Memory B cell (primary cell): ENCODE data around the gene DAP.

ENCODE experiments used
- ATAC-seq: fragments of 150-1000 bp; cut with Tn5 transposase; 2 replicates; pipeline ENCODE4 v1.10.0; 2021; ENCODE audit warnings: low read depth, mild to moderate bottlenecking, moderate library complexity
- DNase-seq, 2 donors: peaks; one replicate each; pipeline ENCODE4 v3.0.0; 2022; ENCODE audit warnings: low spot score in 2 of 2
- H3K27ac Mint-ChIP-seq: one replicate; pipeline ENCODE4 v1.8.0; 2022; ENCODE audit warnings: mild to moderate bottlenecking, moderate library complexity, mixed read lengths
- H3K27me3 Mint-ChIP-seq: one replicate; pipeline ENCODE4 v1.8.0; 2022; ENCODE audit warnings: mixed read lengths
- H3K36me3 Mint-ChIP-seq: one replicate; pipeline ENCODE4 v1.8.0; 2022; ENCODE audit warnings: mild to moderate bottlenecking, mixed read lengths
- H3K4me1 Mint-ChIP-seq: one replicate; pipeline ENCODE4 v1.8.0; 2022; ENCODE audit warnings: mixed read lengths
- H3K4me3 Mint-ChIP-seq: one replicate; pipeline ENCODE4 v1.8.0; 2022; ENCODE audit warnings: mild to moderate bottlenecking, moderate library complexity, mixed read lengths
- H3K9me3 Mint-ChIP-seq: one replicate; pipeline ENCODE4 v1.8.0; 2022; ENCODE audit warnings: mixed read lengths

DAP gene

DNA sequence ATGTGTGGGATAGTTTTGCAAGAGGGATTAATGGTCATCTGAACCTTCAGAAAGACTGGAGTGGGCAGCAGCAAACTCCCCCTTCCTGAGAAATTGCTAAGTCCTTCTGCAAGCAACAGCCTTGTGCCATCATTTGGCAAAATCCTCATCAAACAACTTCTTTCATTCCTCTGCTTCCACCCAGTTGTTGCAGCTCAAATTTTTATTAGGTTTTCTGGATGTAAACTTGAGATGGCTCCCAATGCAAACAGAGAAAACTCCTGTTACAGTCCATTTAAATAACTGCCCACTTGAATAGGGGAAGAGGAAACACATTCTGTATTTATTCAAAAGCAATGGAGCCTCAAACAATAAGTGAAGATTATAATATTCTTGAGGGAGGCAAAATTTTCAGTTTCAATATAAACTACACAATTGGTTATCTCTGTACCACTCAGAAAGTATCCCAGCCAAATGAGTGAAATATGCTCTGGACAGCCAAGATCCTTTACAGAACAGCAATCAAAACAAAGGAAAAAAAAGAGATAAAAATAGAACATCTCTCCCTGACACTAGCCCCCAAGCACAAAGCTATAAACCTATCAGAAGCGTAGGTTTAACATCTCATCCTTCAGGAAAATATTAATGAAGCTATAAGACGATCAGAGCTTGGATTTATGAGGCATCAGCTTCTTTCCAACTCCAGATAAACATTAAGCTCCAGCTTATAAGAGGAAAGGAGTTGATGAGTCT is 17.3 kb upstream of the DAP start:
- H3K4me3 Mint-ChIP-seq, result no peak overlapping the region
- no peak for DNase-seq

DNA sequence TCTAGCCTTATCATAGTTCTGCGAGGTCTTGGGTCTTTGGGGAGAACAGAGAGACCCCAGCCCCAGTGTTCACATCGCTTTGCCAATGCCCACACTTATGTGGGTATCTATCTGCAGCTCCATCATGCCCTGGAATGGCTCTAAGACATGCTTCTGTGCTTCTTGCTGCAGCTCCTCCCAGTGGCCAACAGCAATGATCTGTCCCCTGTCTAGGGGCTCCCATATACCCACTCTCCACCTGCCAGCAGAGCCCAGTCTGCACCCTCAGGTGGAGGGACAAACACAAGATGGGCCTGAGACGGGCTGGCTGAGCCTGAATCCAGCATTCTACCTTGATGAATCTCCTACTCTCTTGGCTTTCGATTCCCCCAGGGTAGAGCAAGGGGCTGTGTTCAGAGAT is 14.6 kb upstream of the DAP start:
- Mint-ChIP-seq H3K36me3 (no peaks in the 10 kb centered on the region), H3K27me3 (peaks cover 7% of the 10 kb centered on the region), H3K9me3 (no peaks in the 10 kb centered on the region), H3K4me1 (peaks cover 2% of the 10 kb centered on the region), H3K4me3 (no peak overlapping the region), H3K27ac (no peak overlapping the region)
- DNase-seq, result no peak
- no peak for ATAC-seq

More for the DNA sequence above, 17.3 kb upstream of the DAP start:
- Mint-ChIP-seq H3K36me3 (no peaks in the 10 kb centered on the region), H3K9me3 (no peaks in the 10 kb centered on the region), H3K27ac (no peak overlapping the region), H3K4me1 (no peaks in the 10 kb centered on the region), H3K27me3 (no peaks in the 10 kb centered on the region)
- no peak for ATAC-seq

DNA sequence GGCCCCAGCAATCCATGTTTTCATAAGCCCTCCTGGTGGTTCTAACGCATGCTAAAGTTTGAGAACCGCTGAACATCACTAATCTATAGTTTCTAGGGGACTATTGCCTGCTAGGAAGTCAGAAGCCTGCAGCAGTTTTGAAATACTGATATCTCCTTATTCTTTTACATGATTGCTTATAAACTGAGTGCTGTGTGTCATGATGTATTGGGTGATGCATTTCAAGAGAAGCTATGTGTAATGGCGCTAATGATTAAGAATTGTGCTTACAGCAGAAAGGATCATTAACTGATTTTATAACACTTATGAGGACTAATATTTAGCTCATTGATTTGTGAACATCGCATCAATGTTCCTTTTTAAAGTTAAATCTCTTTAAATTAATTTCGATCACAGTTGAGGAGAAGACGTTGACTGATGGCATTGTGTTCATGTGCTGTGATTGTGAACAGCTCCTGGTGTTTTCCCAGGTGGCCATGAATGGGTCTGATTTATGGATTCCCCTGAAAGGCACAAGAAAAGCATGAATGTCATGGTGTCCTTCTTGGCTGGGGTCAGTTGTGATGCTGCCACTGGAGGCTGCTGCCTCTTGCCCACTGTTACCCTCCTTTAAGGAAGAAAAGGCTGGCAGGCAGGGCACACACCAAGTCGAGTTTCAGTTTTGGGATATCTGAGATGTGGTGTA is 12.0 kb upstream of the DAP start:
- H3K27me3 Mint-ChIP-seq, result peaks cover 9% of the 10 kb centered on the region
- ATAC-seq, result no peak

DNA sequence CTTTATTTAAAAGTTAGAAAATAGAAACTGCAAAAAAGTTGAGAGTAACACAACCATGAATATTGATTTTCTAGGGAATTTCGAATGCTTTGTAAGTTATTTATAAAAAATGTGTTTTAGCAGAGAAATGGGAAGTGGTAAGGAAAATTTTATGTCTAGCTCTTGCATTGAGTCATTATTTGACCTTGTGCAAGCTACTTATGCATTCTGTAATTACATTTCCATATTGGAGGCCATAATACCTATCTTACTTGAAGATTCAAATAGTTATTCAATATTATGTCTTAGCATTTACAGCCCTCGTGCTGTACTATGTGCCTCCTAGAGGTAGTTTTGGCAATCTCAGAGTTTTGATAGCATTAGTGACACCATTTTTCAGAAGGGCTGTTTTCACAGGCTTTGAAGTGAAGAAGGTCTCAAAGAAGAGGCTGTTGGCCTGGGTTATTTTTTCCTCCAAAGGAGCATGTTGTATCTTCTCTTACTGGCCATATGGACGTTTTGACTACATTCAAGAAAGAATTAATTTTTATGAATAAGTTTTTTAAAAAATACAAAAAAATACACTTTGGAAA is 7.4 kb upstream of the DAP start:
- H3K27me3 Mint-ChIP-seq, result peaks cover 9% of the 10 kb centered on the region
- H3K4me1 Mint-ChIP-seq, result peaks cover 2% of the 10 kb centered on the region
- H3K36me3 Mint-ChIP-seq, result no peaks in the 10 kb centered on the region
- H3K4me3 Mint-ChIP-seq, result no peak overlapping the region
- no peak for DNase-seq
- no peak for ATAC-seq
- H3K27ac Mint-ChIP-seq, result no peak overlapping the region
- H3K9me3 Mint-ChIP-seq, result no peaks in the 10 kb centered on the region

More for the DNA sequence above, 12.0 kb upstream of the DAP start:
- no peak overlapping the region for H3K4me3 Mint-ChIP-seq
- no peak for DNase-seq
- no peak overlapping the region for H3K27ac Mint-ChIP-seq
- peaks cover 2% of the 10 kb centered on the region for H3K4me1 Mint-ChIP-seq
- H3K36me3 Mint-ChIP-seq, result no peaks in the 10 kb centered on the region
- H3K9me3 Mint-ChIP-seq, result no peaks in the 10 kb centered on the region

DNA sequence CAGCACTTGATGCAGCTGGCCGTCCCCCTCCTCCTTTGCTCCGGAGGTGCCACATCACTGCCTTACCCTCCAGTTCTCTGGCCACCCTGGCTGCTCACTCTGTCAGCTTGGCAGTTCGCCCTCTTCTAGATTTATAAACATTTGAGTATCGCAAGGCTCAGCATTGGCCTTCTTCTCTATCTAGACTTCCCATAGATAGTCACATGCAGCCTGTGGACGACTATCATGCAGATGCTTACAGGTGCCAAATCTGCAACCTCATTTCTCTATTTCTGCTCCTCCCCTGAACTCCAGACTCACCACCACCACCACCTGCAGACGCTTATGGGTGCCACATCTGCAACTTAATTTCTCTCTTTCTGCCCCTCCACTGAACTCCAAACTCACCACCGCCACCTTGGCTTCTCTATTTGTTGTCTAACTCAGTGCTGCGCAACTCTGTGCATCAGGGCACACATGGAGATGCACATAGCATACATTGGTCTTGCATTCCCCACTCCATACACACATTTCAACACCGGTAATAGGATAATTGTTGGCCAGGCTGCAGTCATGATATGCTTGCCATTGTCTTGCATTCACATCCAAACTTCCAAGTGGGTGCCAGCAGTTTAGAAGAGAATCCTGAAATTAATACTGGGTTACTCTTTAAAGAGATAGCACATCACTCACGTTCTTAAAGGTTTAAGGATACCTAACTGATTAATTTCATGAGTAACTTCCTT is 1.9 kb upstream of the DAP start:
- H3K27me3 Mint-ChIP-seq, result no peaks in the 10 kb centered on the region
- no peaks in the 10 kb centered on the region for H3K9me3 Mint-ChIP-seq
- peak in 1 of 2 donors; percentile 44 for DNase-seq
- H3K4me1 Mint-ChIP-seq, result peaks cover 27% of the 10 kb centered on the region
- H3K4me3 Mint-ChIP-seq, result peak overlapping the region; percentile 91
- H3K36me3 Mint-ChIP-seq, result no peaks in the 10 kb centered on the region
- ATAC-seq, result peak; percentile 53
- H3K27ac Mint-ChIP-seq, result peak overlapping the region; percentile 95

DNA sequence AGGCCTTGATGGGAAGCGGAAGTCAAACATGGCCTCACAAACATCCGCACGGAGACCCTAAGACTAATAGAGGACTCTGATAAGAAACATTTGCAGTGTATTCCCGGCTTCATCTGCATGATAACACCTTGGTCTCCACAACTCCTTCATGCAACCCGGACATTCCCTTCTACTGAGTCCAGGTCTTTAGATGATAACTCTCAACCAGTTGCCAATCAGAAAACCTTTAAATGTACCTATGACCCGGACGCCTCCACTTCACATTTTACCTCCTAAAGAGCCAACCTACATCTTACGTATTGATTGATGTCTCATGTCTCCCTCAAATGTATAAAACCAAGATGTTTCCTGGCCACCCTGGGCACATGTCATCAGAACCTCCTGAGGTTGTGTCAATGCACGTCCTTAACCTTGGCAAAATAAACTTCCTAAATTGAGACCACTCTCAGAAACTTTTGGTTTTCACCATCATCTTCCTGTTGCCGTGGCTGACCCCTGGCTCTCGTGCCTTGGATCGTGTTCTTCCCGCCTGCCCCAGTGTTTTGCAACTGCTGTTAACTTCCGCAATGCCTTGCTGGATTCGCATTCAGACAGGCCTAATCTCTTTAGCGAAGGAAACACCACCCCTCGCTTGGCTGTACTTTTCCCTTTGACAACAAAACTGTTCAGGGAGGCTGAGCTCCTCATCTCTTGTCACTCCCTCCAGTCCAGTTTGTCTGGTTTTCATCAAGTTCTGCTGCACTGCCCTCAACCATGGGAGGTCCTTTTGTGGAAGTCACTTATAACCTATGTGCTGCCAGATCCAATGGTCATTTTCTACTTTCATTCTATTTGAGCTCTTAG is 1.1 kb upstream of the DAP start:
- Mint-ChIP-seq H3K36me3 (no peaks in the 10 kb centered on the region), H3K4me1 (peaks cover 32% of the 10 kb centered on the region), H3K9me3 (no peaks in the 10 kb centered on the region), H3K4me3 (peak overlapping the region; percentile 91), H3K27me3 (no peaks in the 10 kb centered on the region), H3K27ac (peak overlapping the region; percentile 95)
- DNase-seq, result no peak
- no peak for ATAC-seq

DNA sequence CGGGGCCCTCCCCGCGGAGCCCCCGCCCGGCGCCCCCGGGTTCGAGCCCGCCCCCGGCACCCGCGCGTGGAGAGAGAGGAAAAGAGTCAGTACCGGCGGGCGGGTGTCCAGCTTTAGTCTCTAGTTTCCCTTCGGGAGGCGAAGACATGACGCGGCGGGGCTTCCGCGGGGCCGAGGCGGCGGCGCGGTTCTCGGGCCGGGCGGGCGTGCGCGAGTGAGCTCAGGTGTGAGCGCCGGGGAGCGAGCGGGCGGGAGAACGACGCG is 181 bp downstream of the DAP start:
- Mint-ChIP-seq H3K27me3 (no peaks in the 10 kb centered on the region), H3K36me3 (peaks cover 1% of the 10 kb centered on the region), H3K9me3 (no peaks in the 10 kb centered on the region), H3K27ac (peak overlapping the region; percentile 95), H3K4me3 (peak overlapping the region; percentile 91), H3K4me1 (peaks cover 40% of the 10 kb centered on the region)
- ATAC-seq (no peak), DNase-seq (peak in 1 of 2 donors; percentile 88)

DNA sequence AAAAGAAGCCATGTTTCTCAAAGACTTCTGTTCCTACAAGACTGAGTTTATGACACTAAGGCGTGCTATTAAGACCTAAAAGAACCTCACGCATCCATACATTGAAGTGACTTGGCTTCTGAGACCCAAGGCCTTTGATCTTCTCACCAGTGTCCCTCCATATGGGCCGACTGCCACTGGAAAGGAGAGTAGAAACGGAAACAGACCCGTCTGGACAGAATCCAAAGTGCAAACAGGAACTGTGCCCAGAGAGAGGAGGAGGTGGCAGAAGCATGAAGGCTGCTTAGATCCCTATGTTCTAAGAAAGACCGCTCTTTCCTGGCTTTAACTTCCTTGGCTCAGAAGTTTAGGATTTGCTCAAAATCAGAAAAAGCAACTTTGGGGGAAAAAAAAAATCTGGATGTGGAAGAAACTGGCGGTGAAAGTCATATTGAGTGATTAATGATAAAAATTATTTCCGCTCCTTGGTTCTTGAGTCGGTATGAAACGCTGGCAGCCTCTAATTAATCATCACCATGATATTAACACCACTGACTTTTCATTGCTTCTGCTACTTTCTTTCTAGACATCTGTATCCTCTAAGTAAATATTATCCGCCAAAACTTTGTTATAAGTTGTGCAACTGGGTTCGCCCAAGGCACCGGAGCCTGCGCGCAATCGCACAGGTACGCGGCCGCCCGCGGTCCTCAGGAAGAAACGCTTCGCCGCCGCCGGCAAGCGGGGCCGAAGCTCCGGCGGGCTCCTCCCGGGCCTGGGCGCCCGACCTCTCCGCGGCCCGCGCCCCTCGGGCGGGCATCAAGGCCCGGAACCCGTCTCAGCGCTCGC is 726 bp downstream of the DAP start:
- Mint-ChIP-seq H3K9me3 (no peaks in the 10 kb centered on the region), H3K27me3 (no peaks in the 10 kb centered on the region), H3K36me3 (peaks cover 5% of the 10 kb centered on the region), H3K27ac (peak overlapping the region; percentile 95), H3K4me1 (peaks cover 41% of the 10 kb centered on the region), H3K4me3 (peak overlapping the region; percentile 91)
- ATAC-seq (peak; percentile 22), DNase-seq (no peak)

DNA sequence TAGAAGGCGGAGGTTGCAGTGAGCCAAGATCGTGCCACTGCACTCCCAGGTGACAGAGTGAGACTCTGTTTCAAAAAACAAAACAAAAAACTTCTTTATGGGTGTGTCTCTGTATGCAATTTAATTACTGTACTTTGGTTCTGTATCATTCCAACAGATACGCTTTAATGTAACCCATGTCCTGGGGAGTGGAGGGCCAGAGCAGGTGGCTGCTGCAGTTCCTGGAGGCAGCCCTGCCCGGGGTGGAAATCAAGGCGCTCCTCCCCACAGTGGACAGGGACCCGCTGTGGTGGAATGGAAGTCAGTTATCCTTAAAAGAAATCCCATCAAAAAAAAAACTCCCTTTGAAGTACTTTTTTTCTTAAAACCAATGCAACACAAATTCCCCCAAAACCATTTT is 1.9 kb downstream of the DAP start:
- no peak for ATAC-seq
- no peaks in the 10 kb centered on the region for H3K27me3 Mint-ChIP-seq

DNA sequence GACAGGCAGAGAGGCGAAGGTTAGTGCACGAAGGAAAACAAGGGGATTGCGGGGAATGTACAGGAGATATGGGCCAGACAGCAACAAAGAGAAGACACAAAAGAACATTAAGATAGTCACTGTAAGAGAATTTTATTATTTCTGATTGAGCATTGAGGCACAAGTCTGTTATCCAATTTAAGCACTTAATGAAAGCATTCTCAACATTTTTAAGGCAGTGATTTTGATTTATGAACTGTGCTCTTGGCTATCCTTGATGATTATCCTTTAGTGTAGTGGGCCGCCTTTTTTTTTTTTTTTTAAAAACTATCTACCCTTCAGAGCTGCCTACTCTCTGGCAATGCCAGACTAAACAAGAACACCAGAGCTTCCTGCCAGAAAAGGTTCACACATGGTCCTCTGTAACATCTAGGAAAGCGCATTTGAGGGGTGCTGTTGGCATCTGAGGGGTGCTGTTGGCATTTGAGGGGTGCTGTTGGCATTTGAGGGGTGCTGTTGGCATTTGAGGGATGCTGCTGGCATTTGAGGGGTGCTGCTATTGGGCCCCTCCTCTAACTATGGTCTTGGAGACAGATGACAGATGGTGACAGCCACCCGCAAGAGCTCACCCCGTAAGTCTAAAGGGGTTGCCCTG is 3.0 kb downstream of the DAP start:
- H3K36me3 Mint-ChIP-seq, result peaks cover 21% of the 10 kb centered on the region
- no peak overlapping the region for H3K27ac Mint-ChIP-seq
- H3K4me3 Mint-ChIP-seq, result no peak overlapping the region
- no peak for DNase-seq
- no peaks in the 10 kb centered on the region for H3K27me3 Mint-ChIP-seq
- H3K4me1 Mint-ChIP-seq, result peaks cover 48% of the 10 kb centered on the region
- H3K9me3 Mint-ChIP-seq, result no peaks in the 10 kb centered on the region
- no peak for ATAC-seq

More for the DNA sequence above, 1.9 kb downstream of the DAP start:
- no peaks in the 10 kb centered on the region for H3K9me3 Mint-ChIP-seq
- peak overlapping the region; percentile 60 for H3K4me3 Mint-ChIP-seq
- no peak for DNase-seq
- peaks cover 45% of the 10 kb centered on the region for H3K4me1 Mint-ChIP-seq
- peaks cover 11% of the 10 kb centered on the region for H3K36me3 Mint-ChIP-seq
- H3K27ac Mint-ChIP-seq, result peak overlapping the region; percentile 63

DNA sequence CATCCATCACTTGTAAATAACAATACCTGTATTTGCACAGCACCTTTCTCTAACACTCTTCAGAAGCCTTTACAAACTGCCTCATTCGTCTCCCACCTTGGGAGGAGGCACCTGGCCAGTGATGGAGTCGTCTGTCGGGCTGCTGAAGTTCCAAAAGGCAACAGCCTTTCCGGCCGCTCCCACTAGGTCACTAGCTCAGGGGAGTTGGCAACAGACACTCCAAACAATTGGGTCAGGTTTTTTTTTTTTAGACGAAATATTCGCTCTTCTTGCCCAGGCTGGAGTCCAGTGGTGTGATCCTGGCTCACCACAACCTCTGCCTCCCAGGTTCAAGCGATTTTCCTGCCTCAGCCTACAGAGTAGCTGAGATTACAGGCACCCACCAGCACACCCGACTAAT is 4.0 kb downstream of the DAP start:
- H3K27me3 Mint-ChIP-seq, result no peaks in the 10 kb centered on the region
- H3K4me1 Mint-ChIP-seq, result peaks cover 38% of the 10 kb centered on the region
- DNase-seq, result no peak
- no peak overlapping the region for H3K4me3 Mint-ChIP-seq
- ATAC-seq, result no peak
- H3K36me3 Mint-ChIP-seq, result peaks cover 23% of the 10 kb centered on the region
- H3K27ac Mint-ChIP-seq, result no peak overlapping the region
- no peaks in the 10 kb centered on the region for H3K9me3 Mint-ChIP-seq

DNA sequence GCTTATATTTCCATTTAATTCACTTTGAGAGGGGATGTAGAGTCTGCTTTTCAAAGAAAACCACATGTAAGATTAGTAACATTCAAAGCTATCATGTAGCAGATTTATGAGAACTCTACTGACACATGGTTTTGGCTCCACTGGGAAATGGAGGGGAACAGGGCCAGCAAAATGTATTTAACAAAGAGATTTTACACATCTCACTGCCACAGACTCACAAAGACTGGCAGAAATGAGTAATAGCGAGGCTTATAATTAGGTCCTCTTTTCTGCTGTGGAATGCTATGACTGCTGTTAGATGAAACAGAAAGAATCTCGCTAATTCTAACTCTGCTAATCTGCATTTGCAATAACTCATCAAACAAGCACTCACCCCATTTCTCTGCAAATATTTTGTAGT is 4.5 kb downstream of the DAP start:
- Mint-ChIP-seq H3K36me3 (peaks cover 23% of the 10 kb centered on the region), H3K9me3 (no peaks in the 10 kb centered on the region), H3K27ac (peak overlapping the region; percentile 35), H3K4me3 (no peak overlapping the region), H3K4me1 (peaks cover 33% of the 10 kb centered on the region), H3K27me3 (no peaks in the 10 kb centered on the region)
- ATAC-seq, result no peak
- no peak for DNase-seq
